Iris pigment epithelial cell (primary cell): ENCODE results near the gene TRIM32.

Source experiments
- DNase-seq: peaks from one replicate; pipeline ENCODE4 v3.0.0-alpha.2; 2011; ENCODE audit warnings: low read depth

Gene TRIM32

GRCh38 chr9:116705531-116705930 is 18.4 kb downstream of the TRIM32 start:
- peak; percentile 18 for DNase-seq

GRCh38 chr9:116706310-116707290 is 19.5 kb downstream of the TRIM32 start:
- no peak for DNase-seq

- no peak for DNase-seq
Observed at GRCh38 chr9:116712781-116713180, 25.7 kb downstream of the TRIM32 start.

- no peak for DNase-seq
Observed at GRCh38 chr9:116713271-116713670, 26.2 kb downstream of the TRIM32 start.

- no peak for DNase-seq
Observed at GRCh38 chr9:116715751-116716150, 28.6 kb downstream of the TRIM32 start.

- DNase-seq: no peak
Observed at GRCh38 chr9:116716438-116716837, 29.3 kb downstream of the TRIM32 start.

GRCh38 chr9:116717150-116717549 is 30.0 kb downstream of the TRIM32 start:
- DNase-seq: no peak

GRCh38 chr9:116718111-116718510 is 31.0 kb downstream of the TRIM32 start:
- DNase-seq: no peak

GRCh38 chr9:116720111-116720510 is 33.0 kb downstream of the TRIM32 start:
- no peak for DNase-seq

- no peak for DNase-seq
Observed at GRCh38 chr9:116721411-116721810, 34.3 kb downstream of the TRIM32 start.

- no peak for DNase-seq
Observed at GRCh38 chr9:116721944-116722343, 34.8 kb downstream of the TRIM32 start.

GRCh38 chr9:116724123-116724522 is 37.0 kb downstream of the TRIM32 start:
- DNase-seq: no peak

- no peak for DNase-seq
Observed at GRCh38 chr9:116726602-116727001, 39.5 kb downstream of the TRIM32 start.

- DNase-seq: no peak
Observed at GRCh38 chr9:116733010-116733641, 46.0 kb downstream of the TRIM32 start.

GRCh38 chr9:116736399-116737151 is 49.5 kb downstream of the TRIM32 start:
- no peak for DNase-seq

GRCh38 chr9:116737152-116737546 is 50.0 kb downstream of the TRIM32 start:
- DNase-seq: peak; percentile 55

GRCh38 chr9:116741086-116741740 is 54.1 kb downstream of the TRIM32 start:
- no peak for DNase-seq

GRCh38 chr9:116741742-116742141 is 54.6 kb downstream of the TRIM32 start:
- DNase-seq: no peak

GRCh38 chr9:116749176-116749575 is 62.1 kb downstream of the TRIM32 start:
- no peak for DNase-seq

- DNase-seq: no peak
Observed at GRCh38 chr9:116749772-116750171, 62.7 kb downstream of the TRIM32 start.

GRCh38 chr9:116750510-116750909 is 63.4 kb downstream of the TRIM32 start:
- no peak for DNase-seq
